SH-SY5Y (cell line): Measurements from ENCODE around the gene RAPGEF1.

ENCODE experiments used
- GATA2 ChIP-seq: IDR thresholded peaks from 2 replicates; pipeline ENCODE4 v1.6.1; 2011; ENCODE audit warnings: mild to moderate bottlenecking, low read depth, low read length
- GATA3 ChIP-seq: IDR thresholded peaks from 2 replicates; pipeline ENCODE4 v1.6.1; 2011; ENCODE audit warnings: low read depth, mild to moderate bottlenecking, low read length, moderate library complexity

The RAPGEF1 gene

DNA sequence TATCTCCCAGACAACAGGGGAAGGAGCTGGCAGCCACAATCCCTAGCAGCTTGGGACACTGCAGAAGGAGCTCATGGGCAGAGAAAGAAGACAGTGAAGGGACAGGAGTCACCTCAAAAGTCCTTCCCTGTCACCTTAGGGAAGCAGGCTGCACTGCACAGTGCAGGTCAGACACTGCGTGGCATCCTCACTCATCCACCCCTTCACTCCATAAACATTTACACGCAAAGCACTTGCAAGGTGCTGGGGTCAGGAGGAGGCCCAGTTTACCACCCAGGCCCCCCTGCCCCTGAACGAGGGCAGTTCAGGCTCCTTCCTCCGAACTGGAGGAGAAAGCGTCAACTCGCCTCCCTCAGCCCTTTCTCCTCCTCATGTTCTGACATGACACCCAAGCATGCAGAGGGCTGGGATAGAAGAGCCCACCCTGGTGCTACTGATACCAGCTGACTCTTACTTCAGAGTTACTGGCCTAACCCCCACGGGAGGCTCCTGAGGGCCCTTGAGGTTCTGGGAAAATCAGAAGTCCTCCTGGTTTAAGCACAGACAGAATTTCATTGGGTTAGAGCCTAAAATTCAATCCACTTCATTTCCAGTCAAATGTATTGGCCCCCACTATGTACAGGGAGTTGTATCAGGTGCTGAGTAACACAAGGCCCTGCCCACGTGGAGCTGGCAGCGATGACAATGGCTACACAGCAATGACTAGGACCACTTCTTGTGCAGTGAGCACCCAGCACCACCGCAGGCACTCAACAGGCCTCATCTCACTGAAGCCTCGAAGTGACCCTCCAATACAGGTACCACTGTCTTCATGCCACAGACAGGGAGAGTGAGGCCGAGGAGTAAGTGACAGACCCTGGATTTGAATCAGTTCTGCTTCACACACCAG, 70.4 kb downstream of the RAPGEF1 start:
- no peak for TF ChIP-seq GATA3
- TF ChIP-seq GATA2 = no peak

DNA sequence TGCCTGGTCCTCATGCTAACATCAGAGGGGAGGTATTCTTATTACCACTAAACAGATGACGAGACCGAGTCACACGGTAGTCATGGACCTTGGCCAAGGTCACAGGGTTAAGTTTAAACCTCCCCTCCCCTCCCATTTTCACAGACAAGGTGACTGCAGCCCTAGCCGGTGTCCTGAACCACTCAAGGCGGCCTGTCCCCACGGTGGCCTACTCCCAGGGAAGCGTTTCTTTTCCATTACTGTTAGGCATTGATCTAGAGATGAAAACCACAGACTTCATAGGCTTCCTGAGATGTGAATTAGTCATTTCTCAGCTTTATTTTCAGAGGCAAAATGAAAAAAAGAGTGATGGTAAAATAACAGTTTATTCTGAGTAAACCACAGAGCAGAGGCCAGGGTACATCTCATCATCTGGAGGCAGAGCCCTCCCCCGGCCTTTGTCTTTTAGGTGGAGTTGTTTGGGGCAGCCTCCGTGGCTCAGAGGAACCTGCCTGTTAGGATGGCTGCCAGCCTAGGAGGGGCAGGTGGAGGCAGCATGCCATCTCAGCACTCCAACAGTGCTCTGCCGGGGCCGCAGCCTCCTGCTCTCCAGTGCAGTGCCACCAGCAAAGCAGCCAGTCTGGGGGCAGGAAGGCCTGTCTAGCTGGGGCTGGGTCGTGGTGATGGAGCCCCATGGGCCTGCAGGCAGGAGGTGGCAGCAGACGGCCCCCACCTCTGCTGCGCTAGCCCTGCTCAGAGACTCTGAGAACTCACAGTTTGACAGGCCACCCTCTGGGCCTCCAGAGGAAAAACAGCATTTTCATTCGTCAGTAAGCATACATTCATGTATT, 71.2 kb downstream of the RAPGEF1 start:
- TF ChIP-seq GATA3 = no peak
- TF ChIP-seq GATA2 = no peak

DNA sequence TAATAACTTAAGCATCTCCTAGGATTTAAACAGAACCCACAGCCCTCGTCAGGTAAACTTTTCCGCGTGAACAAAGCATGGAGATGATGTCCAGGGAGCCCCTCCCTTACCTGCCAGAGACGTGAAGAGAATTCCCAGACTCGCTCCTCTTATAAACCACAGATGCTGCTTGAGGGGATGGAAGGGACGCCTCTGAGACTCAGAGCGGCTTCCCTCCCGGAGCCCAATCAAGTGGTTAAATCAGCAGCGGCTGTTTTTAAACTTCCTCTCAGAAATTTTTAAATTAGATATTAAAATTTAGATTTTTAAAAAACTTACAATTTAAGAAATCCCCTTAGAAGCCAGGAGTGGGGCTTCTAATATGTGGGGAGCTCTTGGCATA, 71.8 kb downstream of the RAPGEF1 start:
- TF ChIP-seq GATA3 (no peak), GATA2 (0 out of 2 replicates have a peak, but pooled peaks have one; percentile 9)

DNA sequence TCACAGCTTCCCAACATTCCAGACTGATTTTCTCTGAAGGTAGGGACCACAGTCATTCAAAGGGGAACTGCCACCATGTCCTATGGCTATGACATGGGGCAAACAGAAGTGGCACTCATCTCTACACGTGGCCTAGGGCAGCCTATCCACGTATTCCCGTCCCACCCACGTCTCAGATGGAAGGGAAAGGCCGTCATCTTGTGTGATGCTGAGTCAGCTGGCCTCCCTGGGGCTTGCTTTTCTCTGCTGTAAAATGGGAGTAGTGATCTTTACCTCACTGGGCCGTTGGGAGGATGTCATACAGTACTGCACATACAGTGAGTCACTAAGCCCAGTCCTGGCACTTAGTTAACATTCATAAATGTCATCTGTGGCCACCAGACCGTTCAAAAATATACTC, 72.3 kb downstream of the RAPGEF1 start:
- TF ChIP-seq GATA3 (no peak), GATA2 (no peak)

DNA sequence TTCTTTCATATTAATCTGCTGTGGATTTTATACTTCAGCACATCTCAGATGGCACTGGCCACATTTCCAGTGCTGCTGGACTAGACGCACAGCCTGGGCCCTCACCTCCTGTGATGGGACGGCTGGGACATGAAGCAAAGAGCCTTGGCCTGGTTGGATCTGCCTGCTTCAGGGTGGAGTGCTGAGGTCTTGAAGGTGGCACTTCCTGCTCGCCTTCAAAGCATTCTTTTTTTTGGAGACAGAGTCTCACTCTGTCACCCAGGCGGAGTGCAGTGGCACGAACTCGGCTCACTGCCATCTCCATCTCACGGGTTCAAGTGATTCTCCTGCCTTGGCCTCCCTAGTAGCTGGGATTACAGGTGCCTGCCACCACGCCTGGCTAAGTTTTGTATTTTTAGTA, 73.1 kb downstream of the RAPGEF1 start:
- no peak for TF ChIP-seq GATA2
- no peak for TF ChIP-seq GATA3

DNA sequence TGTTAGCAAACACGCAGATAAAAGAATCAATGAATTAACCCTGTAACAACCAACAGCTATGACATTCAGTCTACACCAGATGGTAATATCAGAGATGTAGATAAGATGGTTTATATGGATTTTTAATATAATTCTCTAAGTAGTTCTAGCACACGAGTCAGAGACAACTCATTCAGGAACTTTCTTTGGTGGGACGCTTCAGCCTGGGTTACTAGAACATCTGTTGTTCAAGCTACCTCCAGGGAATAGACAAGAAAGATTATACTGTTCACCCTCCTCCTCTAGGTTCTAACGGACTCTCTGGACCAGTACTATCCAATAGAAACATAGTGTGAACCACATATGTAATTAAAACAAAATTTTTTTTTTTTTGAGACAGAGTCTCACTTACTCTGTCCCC, 73.8 kb downstream of the RAPGEF1 start:
- TF ChIP-seq GATA2 (no peak), GATA3 (no peak)

DNA sequence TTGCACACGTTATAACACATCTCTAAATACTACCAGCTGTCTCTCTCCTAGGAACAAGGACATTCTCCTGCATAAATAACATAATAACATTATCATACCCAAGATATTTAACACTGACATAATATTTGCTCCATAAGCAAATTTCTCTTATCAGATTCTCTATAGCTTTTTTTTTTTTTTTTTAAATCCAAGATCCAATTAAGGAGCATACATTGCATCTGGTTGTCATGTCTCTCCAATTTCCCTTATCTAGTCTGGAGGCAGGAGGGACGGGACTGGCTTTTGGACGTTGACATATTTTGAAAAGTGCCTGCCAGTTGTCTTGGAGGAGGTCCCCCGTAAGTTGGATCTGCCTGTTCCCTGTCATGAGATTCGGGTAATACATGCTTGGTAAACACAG, 76.6 kb downstream of the RAPGEF1 start:
- TF ChIP-seq GATA3 (peak; percentile 75), GATA2 (peak; percentile 88)

DNA sequence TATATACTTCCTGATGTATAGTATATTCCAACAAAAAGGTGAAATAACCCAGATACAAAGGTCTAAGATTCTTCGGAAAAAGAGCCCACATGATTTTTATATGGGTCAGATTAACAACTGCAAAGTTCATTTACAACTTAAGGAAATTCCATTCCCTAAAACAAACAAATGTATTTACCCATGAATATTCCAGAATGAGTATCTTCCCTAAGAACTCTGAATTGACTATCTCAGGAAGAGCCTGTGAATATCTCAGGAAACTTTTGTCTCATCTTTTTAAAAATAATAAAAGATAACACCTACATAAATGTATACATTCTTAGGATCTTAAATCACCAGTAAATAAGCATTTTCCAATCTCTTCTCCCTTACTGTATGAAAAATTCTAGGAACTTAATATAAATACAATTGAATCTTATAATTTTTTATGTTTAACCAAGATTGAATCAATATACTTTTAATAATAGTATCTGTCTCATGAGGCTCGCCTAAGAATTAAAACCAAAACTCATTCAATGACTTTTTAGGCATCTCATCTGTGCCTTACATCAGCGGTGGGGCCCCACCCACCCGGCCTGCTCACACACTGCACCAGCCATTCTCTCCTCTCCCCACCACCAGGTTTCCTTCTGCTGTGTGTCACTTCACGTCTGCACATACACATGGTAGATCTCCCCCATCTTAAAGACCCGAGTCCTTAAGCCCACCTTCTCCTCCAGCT, 78.1 kb downstream of the RAPGEF1 start:
- TF ChIP-seq GATA3 (no peak), GATA2 (no peak)

DNA sequence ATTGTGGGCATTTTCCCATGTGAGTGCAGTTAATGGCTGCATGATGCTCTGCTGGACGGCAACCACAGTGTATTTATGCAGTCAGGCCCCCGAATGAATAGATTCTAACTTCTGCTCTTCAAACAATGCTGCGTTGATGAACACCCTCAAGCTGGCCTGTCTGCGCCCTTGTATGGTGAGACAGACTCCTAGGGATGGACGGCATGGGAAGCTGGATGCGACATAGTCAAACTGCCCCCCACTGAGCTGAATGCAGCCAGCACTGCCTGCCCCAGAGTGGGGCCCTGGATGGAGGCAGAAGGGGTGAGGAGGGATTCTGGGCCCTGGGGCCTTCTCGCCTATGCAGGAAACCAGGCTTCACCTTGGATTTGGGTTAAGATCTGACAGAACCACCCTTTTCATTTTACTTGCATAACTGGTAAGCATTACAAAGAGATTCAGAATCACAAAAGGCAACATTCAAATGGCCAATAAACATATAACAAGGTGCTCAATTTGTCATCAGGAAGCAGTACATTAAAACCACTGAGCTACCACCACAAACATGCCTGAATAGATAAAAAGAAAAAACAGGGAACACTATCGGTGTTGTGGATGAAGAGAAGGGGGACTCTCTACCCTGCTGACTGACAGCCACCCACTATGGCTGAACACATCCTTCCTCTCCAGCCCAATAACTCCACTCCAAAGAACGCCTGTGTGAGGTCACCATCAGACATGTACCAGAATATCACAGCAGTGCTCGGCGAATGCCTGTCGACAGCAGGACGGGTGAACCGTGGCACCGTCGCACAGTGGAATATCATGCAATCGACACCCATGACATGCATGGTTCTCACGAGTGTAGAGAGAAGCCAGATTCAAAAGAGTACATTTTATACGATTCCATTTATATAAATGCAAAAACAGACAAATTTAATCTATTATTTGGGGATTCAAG, 79.1 kb downstream of the RAPGEF1 start:
- TF ChIP-seq GATA2 (no peak), GATA3 (no peak)

DNA sequence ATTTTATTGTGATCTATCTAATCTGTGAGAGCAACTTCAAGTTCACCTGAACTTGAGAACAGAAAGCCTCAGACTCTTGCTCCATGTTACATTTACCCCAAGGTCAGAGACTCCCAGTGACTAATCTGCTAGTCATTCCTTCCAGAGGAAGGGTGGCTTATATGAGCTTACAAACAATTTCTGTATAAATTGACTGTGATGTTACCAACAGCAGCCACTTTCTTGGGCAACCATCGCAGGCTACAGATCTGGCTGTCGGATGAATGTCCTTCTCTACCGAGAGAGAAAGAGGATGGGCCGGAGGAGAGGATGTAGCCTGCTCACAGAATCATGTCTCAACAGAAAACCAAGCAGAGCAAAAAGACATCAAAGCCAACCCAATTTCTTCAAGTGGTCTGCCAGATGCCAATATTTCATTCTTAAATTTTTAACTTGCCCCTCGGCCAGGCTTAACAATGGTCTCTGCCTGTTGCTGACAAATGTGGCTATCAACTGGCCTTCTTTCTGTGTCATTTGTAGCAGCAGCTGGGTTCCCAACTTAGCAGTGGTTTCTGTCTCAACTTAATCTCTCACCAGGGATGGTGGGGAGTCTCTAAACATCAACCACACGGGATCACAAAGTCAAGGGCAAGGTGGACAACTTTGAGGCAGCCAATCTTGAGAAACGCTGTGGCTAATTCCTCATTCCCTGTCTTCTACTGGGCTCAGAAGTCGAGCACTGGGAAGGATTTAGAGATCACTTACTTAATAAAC, 81.3 kb downstream of the RAPGEF1 start:
- no peak for TF ChIP-seq GATA2
- TF ChIP-seq GATA3 = no peak

DNA sequence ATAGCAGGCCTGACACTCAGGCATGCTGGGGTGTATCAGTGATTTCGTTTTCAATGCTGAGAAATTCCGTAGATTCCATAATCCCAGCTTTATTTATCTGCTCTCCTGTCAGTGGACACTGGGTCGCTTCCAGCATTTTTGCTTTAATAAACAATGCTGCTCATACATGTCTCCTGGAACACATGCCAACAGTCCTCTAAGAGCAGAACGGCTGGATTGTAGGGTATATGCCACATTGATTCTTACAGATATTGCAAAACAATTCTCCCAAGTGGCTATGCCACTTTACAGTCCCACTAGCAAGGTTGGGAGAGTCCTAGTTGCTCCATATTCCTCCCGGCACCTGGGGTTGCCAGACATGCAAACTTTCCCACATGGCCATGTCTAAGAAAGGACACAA, 81.9 kb downstream of the RAPGEF1 start:
- TF ChIP-seq GATA2 (no peak), GATA3 (no peak)

DNA sequence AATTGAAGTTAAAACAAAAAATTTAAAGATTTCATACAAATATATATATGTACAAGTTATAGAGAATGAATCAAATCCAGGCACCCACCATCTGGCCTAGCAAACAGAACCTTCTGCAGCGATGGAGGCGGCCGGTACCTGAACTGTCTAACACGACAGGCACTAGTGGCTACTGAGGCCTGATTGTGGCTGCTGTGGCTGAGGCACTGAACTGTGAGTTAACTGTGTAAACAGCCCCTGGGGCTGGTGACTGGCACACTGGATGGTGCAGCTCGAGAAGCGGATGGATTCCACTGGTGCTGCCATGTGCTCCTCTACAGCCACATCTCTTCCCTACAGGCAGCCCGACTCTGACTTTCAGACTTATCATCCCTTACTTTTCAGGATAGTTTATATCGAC, 82.4 kb downstream of the RAPGEF1 start:
- TF ChIP-seq GATA3 (no peak), GATA2 (no peak)

DNA sequence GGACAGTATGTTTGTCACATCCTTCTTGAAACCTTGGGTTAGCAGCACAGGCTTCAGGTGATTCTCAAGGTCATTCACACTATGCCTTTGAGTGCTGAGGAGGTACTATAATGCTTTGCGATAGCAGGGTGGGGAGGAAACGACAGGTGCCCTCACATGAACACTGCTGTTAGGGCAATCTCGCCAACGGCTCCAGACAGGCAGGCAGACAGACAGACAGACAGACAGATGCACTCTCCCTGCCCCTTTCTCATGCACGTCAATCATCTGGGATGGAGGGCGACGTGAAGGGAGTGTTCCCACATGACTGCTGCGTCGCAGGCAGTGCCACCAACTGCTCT, 82.9 kb downstream of the RAPGEF1 start:
- TF ChIP-seq GATA2 = no peak
